Hypothalamus (tissue), 51 donors: ENCODE data around the gene TRIP10.

Source experiments
- DNase-seq, 51 donors: peaks; one replicate each; lab custom pipeline; 2025; lab: John Stamatoyannopoulos, UW

Gene TRIP10

GRCh38 chr19:6710273-6711077 lies 29.0 kb upstream of the TRIP10 start:
- no peak for DNase-seq

- no peak for DNase-seq
These were observed 28.5 kb upstream of the TRIP10 start for GRCh38 chr19:6711078-6711361.

GRCh38 chr19:6711605-6712004 lies 27.9 kb upstream of the TRIP10 start:
- no peak for DNase-seq

- no peak for DNase-seq
These were observed 27.2 kb upstream of the TRIP10 start for GRCh38 chr19:6712231-6712630.

- DNase-seq: no peak
These were observed 26.5 kb upstream of the TRIP10 start for GRCh38 chr19:6712692-6713670.

GRCh38 chr19:6713773-6714692 lies 25.4 kb upstream of the TRIP10 start:
- no peak for DNase-seq

GRCh38 chr19:6714749-6715555 lies 24.5 kb upstream of the TRIP10 start:
- no peak for DNase-seq

GRCh38 chr19:6716610-6716970 lies 22.9 kb upstream of the TRIP10 start:
- DNase-seq: no peak

GRCh38 chr19:6717036-6717435 lies 22.4 kb upstream of the TRIP10 start:
- DNase-seq: no peak

GRCh38 chr19:6717441-6717971 lies 22.0 kb upstream of the TRIP10 start:
- DNase-seq: no peak

GRCh38 chr19:6718111-6718740 lies 21.3 kb upstream of the TRIP10 start:
- no peak for DNase-seq

GRCh38 chr19:6718741-6719539 lies 20.5 kb upstream of the TRIP10 start:
- DNase-seq: peak in 23 of 51 donors; percentile 6 to 73 (median 32)

GRCh38 chr19:6719540-6719861 lies 20.0 kb upstream of the TRIP10 start:
- peak in 5 of 51 donors; percentile 4 to 31 (median 13) for DNase-seq

- DNase-seq: no peak
These were observed 19.5 kb upstream of the TRIP10 start for GRCh38 chr19:6719992-6720368.

GRCh38 chr19:6720369-6721137 lies 18.9 kb upstream of the TRIP10 start, which contains the start of gene C3:
TSS of gene C3 (minus strand) at chr19:6720650. CDS start at chr19:6720589, 61 bp downstream.
- DNase-seq: peak in 12 of 51 donors; percentile 7 to 57 (median 16)

- DNase-seq: no peak
These were observed 18.4 kb upstream of the TRIP10 start for GRCh38 chr19:6721138-6721474.

GRCh38 chr19:6721773-6722172 lies 17.7 kb upstream of the TRIP10 start:
- no peak for DNase-seq
